ENCODE results near the gene CFAP221. TPM values are rescaled to one million over a fixed set of nuclear protein-coding genes. Genes with fewer than 3 reads are reported as not detected.
"Not testable (repeated sequence)": the region's sequence is repeated elsewhere in the genome, so short reads cannot be mapped to it uniquely, and the experiment has no call there.

Gene CFAP221
- total RNA-seq, 1 donor from 2014 or later: 1.8 TPM

- Histone ChIP-seq H3K4me3 (ENCODE audit: low read depth, low read length) (no peak overlapping the region), H3K36me3 (ENCODE audit: control insufficient read depth, insufficient read depth, low read length) (no peaks in the 10 kb centered on the region), H3K27me3 (ENCODE audit: control insufficient read depth, insufficient read depth, low read length) (no peaks in the 10 kb centered on the region)
- TF ChIP-seq, protein P1, sequence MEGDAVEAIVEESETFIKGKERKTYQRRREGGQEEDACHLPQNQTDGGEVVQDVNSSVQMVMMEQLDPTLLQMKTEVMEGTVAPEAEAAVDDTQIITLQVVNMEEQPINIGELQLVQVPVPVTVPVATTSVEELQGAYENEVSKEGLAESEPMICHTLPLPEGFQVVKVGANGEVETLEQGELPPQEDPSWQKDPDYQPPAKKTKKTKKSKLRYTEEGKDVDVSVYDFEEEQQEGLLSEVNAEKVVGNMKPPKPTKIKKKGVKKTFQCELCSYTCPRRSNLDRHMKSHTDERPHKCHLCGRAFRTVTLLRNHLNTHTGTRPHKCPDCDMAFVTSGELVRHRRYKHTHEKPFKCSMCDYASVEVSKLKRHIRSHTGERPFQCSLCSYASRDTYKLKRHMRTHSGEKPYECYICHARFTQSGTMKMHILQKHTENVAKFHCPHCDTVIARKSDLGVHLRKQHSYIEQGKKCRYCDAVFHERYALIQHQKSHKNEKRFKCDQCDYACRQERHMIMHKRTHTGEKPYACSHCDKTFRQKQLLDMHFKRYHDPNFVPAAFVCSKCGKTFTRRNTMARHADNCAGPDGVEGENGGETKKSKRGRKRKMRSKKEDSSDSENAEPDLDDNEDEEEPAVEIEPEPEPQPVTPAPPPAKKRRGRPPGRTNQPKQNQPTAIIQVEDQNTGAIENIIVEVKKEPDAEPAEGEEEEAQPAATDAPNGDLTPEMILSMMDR (IDR thresholded peaks at IDR 0.05; ENCODE audit: insufficient read depth, low read length, poor library complexity, severe bottlenecking): no peak
- DNase-seq (ENCODE audit: low read depth): no peak
These were observed 55.1 kb downstream of the CFAP221 start for GRCh38 chr2:119599384-119599783.

DNA sequence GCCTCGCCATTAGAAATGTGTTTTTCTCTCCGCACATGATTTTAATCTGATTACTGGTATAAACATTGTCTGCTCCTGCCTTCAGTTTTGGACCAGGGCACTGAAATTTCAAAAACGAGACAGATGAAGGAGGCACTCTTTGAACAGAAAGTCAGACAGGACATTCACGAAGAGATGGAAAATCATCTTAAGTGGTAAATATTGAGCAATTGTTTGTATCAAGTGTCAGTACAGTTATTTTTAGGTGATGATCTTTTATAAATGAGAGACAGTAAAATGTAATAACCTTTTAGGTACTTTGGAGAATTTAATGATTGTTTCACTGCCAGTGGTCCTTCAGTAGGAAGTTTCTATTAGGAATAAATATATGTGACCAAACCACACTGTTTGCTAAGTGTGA, 60.8 kb downstream of the CFAP221 start:
- DNase-seq (ENCODE audit: low read depth): no peak
- H3K4me3 ChIP-seq (ENCODE audit: low read depth, low read length): no peak overlapping the region
- TF ChIP-seq, protein P1 (IDR thresholded peaks at IDR 0.05; ENCODE audit: insufficient read depth, low read length, poor library complexity, severe bottlenecking): no peak
- no peaks in the 10 kb centered on the region for H3K27me3 ChIP-seq (ENCODE audit: control insufficient read depth, insufficient read depth, low read length)
- H3K36me3 ChIP-seq (ENCODE audit: control insufficient read depth, insufficient read depth, low read length): no peaks in the 10 kb centered on the region

DNA sequence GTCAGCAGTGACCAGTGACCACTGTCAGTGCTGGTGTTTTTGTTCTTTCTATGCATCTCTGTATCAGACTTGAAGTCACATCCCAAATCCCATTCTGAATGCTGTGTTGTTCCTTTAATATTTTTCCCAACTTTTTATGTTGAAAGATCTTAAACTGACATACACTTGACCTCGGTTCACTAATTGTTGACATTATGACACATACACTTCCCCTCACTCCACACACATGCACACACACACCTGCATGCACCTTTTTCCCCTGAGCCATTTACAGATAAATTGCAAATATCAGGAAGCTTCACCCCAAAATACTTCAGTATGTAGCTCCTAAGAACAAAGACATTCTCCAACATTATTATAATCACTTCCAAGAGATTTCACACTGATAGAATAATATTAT, 62.4 kb downstream of the CFAP221 start:
- Histone ChIP-seq H3K36me3 (ENCODE audit: control insufficient read depth, insufficient read depth, low read length) (no peaks in the 10 kb centered on the region), H3K27me3 (ENCODE audit: control insufficient read depth, insufficient read depth, low read length) (peaks cover 2% of the 10 kb centered on the region), H3K4me3 (ENCODE audit: low read depth, low read length) (no peak overlapping the region)
- no peak for DNase-seq (ENCODE audit: low read depth)
- TF ChIP-seq, protein P1 (IDR thresholded peaks at IDR 0.05; ENCODE audit: insufficient read depth, low read length, poor library complexity, severe bottlenecking): no peak

DNA sequence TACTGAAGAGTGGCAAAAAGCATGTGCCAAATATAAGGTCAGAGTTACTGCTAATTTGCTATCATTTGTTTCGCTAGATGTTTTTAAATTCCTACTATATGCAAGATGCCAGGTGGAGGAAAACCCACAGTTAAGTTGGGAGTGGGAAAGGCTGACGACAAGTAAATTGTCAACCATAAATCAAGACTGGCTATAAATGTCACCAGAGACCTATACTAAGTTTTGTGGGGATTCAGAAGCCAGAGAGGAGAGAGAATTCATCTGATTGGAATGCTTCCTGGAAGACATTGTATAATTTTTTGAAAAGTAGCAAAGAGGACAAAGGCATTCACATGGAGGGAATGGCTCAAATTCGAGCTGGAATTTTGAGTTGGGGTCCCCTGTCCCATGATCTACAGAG, 64.3 kb downstream of the CFAP221 start:
- no peak overlapping the region for H3K4me3 ChIP-seq (ENCODE audit: low read depth, low read length)
- no peak for DNase-seq (ENCODE audit: low read depth)
- peaks cover 2% of the 10 kb centered on the region for H3K27me3 ChIP-seq (ENCODE audit: control insufficient read depth, insufficient read depth, low read length)
- TF ChIP-seq, protein P1 (IDR thresholded peaks at IDR 0.05; ENCODE audit: insufficient read depth, low read length, poor library complexity, severe bottlenecking): no peak
- H3K36me3 ChIP-seq (ENCODE audit: control insufficient read depth, insufficient read depth, low read length): no peaks in the 10 kb centered on the region

DNA sequence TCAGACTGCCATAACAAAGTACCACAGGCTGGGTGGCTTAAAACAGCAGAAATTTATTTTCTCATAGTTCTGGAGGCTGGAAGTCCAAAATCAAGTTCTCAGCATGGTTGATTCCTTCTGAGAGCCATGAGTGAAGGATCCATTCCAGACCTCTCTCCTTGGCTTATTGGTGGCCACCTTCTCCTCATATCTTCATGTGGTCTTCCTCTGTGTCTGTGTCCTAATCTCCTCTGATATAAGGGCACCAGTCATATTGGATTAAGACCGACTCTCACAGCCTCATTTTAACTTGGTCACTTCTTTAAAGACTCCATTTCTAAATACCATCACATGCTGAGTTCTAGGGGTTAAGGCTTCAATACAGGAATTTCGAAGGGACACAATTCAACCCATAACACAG, 65.1 kb downstream of the CFAP221 start:
- no peaks in the 10 kb centered on the region for H3K36me3 ChIP-seq (ENCODE audit: control insufficient read depth, insufficient read depth, low read length)
- TF ChIP-seq, protein P1 (IDR thresholded peaks at IDR 0.05; ENCODE audit: insufficient read depth, low read length, poor library complexity, severe bottlenecking): no peak

GRCh38 chr2:119614140-119614539, 69.9 kb downstream of the CFAP221 start:
- not testable (repeated sequence) for H3K36me3 ChIP-seq (ENCODE audit: control insufficient read depth, insufficient read depth, low read length); H3K4me3 ChIP-seq (ENCODE audit: low read depth, low read length); DNase-seq (ENCODE audit: low read depth); H3K27me3 ChIP-seq (ENCODE audit: control insufficient read depth, insufficient read depth, low read length)

More for the DNA sequence above, 65.1 kb downstream of the CFAP221 start:
- no peak overlapping the region for H3K4me3 ChIP-seq (ENCODE audit: low read depth, low read length)
- peaks cover 2% of the 10 kb centered on the region for H3K27me3 ChIP-seq (ENCODE audit: control insufficient read depth, insufficient read depth, low read length)
- DNase-seq (ENCODE audit: low read depth): no peak

All from kidney epithelial cell (primary cell).